Retina (tissue), 1 donor: ENCODE measurements around the gene CELA3A.
"Not testable (repeated sequence)": the region's sequence is repeated elsewhere in the genome, so short reads cannot be mapped to it uniquely, and the experiment has no call there.

Source experiments
- DNase-seq: peaks from one replicate; pipeline ENCODE4 v3.0.0-alpha.2; 2016

Gene CELA3A

GRCh38 chr1:22021061-22021460 lies 19.6 kb downstream of the CELA3A start:
- DNase-seq: no peak

DNA sequence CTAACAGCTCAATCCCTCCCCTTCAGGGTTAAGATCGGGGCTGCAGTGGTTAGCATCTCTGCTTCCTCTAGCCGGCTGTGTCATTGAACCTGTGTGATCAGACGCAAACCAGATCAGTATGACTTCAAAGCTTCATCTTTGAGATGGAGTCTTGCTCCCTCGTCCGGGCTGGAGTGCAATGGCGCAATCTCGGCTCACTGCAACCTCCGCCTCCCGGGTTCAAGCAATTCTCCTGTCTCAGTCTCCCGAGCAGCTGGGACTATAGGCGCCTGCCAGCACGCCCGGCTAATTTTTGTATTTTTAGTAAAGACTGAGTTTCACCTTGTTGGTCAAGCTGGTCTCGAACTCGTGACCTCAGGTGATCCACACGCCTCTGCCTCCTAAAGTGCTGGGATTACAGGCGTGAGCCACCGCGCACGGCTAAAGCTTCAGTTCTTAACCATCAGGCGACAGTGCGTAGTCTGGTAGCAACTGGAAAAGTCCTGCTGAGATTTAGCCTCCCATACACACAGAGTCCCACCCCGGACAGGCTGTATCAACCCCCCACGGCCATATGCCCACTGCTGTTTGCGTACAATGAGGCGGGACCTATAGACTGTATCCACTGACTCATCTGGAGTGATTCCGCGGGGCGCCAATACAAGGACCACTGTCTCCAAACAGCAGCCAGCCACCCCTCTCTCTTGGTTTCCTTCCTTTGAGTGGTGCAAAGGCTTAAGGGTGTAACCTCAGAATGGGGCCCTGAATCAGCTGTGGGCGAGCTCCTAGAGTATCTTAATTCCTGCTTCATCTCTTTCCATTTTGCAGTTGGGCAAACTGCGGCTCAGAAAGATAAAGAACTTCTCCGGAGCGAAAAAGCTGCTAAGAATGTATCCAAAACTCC lies 23.3 kb downstream of the CELA3A start:
- DNase-seq: peak; percentile 91

DNA sequence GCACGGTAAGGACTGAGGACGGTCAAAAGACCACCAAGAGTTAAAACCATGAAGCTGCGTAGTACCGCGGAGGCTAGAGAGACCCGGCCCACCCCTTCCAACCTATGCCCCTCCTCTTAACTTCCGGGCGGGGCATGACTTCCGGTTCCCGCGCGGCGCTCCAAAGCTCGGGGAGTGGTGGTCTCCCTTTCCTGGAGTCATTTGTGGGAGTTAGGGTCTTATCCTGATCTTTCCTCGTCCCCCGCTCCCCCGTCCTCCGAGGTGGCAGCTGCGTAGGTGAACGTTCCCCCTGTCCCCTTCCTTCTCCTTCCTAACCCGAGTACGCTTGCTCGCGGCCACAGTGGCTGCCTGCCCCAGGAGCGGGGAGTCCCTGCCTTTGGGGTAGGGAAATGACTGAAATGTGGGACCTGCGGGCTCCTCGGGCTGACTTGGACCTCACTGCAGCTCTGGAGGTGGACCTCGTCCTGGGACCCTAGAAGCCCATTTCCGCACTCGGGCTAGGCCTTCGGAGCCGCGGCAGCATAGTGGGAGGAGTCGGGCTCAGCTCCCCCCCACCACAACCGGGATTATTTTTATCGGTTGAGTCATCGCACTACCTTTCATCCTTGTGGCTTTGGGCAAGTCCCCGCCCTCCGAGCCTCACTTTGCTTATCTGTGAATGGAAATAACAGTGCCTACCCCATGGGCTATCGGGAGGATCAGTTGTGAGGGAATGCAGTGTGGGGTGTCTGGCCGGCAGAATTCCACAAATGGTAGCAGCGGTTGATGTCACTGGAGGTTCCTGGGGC lies 24.1 kb downstream of the CELA3A start:
- DNase-seq: peak; percentile 94

- no peak for DNase-seq
These were observed 25.4 kb downstream of the CELA3A start for GRCh38 chr1:22026924-22027289.

DNA sequence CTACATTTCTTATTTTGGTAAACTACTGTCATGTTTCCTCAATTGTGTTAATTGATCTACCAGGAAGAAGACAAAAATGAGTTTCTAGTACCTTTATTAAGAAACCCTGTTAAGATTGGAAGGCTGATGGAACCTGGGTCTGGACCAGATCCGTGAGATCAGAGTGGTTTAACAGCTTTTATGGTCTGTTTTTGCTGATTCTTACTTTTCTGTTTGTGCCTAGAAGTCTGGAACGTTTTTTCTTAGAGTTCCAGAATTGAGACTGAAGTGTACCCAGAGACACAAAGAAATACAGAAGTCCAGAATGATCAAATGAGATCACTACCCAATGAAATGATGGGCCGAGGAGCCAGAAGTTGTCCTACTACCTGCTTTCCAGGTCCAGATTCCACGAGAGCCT lies 28.6 kb downstream of the CELA3A start:
- DNase-seq: no peak

GRCh38 chr1:22030473-22030872 lies 29.0 kb downstream of the CELA3A start:
- no peak for DNase-seq

- no peak for DNase-seq
These were observed 29.9 kb downstream of the CELA3A start for GRCh38 chr1:22031214-22031962.

DNA sequence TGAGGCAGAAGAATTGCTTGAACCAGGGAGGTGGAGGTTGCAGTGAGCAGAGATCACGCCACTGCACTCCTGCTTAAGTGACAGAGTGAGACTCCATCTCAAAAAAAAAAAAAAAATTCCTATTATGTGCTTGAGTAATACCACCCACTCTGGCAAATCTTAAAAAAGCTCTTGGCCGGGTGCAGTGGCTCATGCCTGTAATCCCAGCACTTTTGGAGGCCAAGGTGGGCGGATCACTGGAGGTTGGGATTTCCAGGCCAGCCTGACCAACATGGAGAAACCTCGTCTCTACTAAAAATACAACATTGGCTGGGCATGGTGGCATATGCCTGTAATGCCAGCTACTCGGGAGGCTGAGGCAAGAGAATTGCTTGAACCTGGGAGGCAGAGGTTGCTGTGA lies 33.4 kb downstream of the CELA3A start:
- not testable (repeated sequence) for DNase-seq

- no peak for DNase-seq
These were observed 36.1 kb downstream of the CELA3A start for GRCh38 chr1:22037520-22037919.

GRCh38 chr1:22038036-22038435 lies 36.6 kb downstream of the CELA3A start:
- no peak for DNase-seq

- DNase-seq: no peak
These were observed 38.3 kb downstream of the CELA3A start for GRCh38 chr1:22039594-22040285.

- no peak for DNase-seq
These were observed 38.8 kb downstream of the CELA3A start for GRCh38 chr1:22040286-22040623.

GRCh38 chr1:22041505-22041904 lies 40.0 kb downstream of the CELA3A start:
- no peak for DNase-seq

DNA sequence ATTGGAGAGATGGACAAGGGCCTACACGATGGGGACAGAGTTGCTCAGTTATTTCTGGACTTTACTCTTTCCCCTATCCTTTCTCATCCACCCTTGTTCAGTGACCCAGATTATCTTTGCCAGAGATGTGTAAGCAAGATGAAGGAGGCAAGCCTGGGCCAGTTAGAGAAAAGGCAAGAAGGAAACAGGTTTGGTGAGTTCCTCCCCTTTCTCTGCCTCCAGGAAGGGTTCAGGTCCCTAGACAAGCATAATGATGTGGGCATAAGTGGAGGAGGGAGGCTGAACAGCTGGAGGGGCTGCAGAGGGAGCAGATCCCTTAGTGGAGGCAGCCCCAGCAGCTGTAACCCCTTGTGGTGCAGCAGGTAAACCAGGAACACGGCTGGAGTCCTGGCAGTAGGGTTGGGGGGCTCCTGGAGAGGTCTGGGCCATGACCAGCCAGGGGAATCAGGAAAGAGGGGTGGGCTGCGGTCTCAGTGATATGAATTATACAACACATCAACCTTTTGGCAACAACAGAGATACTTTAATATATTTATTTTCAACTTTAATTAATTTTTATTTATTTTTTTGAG lies 41.8 kb downstream of the CELA3A start:
- DNase-seq: no peak

DNA sequence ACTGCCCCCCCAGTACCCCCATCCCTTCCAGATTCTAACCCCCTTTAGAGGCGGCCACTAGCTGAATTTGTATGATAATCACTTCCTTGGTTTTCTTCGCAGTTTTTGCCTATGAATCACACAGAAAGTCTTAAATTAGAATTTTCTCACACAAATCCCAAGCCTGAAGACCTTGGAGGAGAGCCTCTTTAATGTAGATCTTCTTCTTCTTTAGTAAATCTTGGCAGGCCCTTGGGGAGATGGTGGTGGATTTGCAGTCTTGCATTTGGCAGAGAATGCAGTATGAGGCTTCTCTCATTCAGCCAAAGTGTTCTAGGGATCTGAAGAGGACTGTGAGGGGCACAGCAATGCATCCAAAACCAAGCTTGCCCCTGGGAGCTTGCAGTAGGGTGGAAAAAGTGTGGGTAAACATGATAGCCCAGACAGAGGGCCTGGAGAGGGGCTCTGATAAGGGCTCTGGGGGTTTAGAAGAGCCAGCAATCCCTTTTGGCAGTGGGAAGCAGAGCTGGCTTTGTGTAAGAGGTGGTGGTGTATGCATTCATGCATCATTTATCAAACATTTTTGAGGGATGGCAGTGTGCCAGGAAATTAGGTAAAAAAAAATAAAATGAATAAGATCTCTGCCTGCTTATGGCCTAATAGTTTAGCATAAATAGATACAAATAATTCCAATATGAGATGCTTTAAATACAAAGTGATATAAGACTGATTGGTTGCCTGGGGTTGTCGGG lies 43.4 kb downstream of the CELA3A start:
- DNase-seq: no peak

GRCh38 chr1:22045604-22046228 lies 44.3 kb downstream of the CELA3A start:
- DNase-seq: no peak

DNA sequence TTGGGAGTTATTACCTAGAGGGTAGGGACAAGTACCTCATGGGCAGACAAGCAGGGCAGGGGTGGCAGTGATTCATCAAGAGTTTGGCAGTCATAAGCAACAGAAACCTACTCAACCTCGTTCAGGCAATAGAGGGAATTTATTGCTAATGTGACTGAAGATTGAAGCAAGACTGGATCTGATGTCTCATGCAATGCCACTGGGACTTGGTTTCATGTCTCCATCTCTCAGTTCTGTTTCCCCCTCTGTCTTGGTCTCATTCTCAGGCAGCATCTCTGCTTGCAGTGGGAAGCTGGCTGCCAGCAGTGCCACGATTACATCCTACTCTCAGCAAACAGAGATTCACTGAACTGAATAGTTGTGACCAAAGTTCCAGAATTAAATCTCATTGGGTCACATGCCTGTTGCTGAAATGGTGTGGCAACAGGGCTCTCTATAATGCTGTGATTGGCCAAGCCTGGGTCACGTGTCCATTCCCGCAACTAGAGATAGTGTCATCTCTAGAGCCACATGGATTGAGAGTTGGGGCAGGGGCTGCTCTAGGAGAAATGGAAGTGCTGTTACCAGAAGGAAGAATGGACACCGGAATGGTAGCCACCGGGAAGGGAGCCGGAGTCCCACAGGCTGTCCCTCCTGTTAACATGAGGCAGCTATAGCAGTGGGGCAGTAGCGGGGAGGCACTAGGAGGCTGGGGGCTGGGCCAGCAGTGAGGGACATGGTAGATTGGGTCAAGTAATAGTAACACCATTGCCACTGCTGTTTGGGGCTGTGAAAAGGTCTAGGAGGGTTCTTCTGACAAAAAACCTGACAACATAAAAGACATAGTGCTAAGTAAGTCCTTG lies 47.1 kb downstream of the CELA3A start:
- DNase-seq: no peak

- no peak for DNase-seq
These were observed 48.9 kb downstream of the CELA3A start for GRCh38 chr1:22050330-22050729.

DNA sequence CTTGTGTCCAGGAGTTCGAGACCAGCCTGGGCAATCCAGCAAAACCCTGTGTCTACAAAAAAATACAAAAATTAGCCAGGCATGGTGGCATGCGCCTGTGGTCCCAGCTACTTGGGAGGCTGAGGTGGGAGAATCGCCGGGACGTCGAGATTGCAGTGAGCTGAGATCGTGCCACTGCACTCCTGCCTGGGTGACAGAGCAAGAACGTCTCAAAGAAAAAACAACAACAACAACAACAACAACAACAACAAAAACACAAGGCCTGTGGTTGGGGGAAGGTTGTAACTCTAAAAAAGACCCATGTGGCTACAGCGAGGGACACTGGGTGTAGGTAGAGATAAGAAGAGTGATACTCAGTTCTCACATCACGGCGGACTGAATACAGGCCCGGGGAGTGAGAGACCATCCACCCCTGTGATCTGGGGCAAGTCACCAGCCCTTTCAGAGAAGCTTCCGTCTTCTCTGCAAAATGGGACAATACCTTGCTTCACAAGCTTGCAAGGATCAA lies 50.2 kb downstream of the CELA3A start:
- no peak for DNase-seq
